Neural cell (in vitro differentiated cells): Measurements from ENCODE around the gene CELA3A.
"Not testable (repeated sequence)": the region's sequence is repeated elsewhere in the genome, so short reads cannot be mapped to it uniquely, and the experiment has no call there.

Experiments
- POLR2AphosphoS5 ChIP-seq: IDR thresholded peaks from 2 replicates; pipeline ENCODE4 v1.6.1; 2012
- TAF1 ChIP-seq: IDR thresholded peaks from 2 replicates; pipeline ENCODE4 v1.6.1; 2012; ENCODE audit warnings: low read depth
- TF ChIP-seq, protein P1 (sequence below): fragments of 450-650 bp; IDR thresholded peaks from 2 replicates; pipeline ENCODE4 v1.5.1; 2014; ENCODE audit warnings: antibody characterized with exemption, mild to moderate bottlenecking, moderate library complexity; ENCODE audit not compliant: poor library complexity, severe bottlenecking

DNA sequence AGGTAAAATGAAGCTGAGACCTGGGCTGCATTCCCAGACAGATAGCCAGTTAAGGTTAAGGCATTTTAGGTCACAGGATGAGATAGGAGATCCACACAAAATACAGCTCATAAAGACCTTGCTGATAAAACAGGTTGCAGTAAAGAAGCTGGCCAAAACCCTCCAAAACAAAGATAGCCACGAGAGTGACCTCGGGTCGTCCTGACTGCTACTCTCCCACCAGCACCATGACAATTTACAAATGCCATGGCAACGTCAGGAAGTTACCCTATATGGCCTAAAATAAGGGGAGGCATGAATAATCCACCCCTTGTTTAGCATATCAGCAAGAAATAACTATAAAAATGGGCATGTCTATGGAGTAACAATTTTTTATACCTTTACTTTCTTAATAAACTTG, 30.9 kb upstream of the CELA3A start:
- TF ChIP-seq, protein P1, sequence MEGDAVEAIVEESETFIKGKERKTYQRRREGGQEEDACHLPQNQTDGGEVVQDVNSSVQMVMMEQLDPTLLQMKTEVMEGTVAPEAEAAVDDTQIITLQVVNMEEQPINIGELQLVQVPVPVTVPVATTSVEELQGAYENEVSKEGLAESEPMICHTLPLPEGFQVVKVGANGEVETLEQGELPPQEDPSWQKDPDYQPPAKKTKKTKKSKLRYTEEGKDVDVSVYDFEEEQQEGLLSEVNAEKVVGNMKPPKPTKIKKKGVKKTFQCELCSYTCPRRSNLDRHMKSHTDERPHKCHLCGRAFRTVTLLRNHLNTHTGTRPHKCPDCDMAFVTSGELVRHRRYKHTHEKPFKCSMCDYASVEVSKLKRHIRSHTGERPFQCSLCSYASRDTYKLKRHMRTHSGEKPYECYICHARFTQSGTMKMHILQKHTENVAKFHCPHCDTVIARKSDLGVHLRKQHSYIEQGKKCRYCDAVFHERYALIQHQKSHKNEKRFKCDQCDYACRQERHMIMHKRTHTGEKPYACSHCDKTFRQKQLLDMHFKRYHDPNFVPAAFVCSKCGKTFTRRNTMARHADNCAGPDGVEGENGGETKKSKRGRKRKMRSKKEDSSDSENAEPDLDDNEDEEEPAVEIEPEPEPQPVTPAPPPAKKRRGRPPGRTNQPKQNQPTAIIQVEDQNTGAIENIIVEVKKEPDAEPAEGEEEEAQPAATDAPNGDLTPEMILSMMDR = not testable (repeated sequence)
- TF ChIP-seq TAF1, POLR2AphosphoS5: not testable (repeated sequence)
